CD14-positive monocyte (primary cell): ENCODE data around the gene APCDD1. TPM values are rescaled to one million over a fixed set of nuclear protein-coding genes. Genes with fewer than 3 reads are reported as not detected.

Experiments
- DNase-seq, 3 donors: peaks; one replicate each; pipeline ENCODE4 v3.0.0-alpha.2; 2011 to 2022
- H2AFZ ChIP-seq: 2 replicates; pipeline ENCODE4 v1.6.0; 2012; ENCODE audit warnings: mild to moderate bottlenecking, low read depth, low read length, inconsistent platforms; ENCODE audit not compliant: insufficient read depth, poor library complexity, severe bottlenecking
- H3K27ac ChIP-seq, 2 donors: 1 replicate in 1 of 2; 2 replicates in 1 of 2; pipeline ENCODE4 v1.5.1; 2012 to 2013; ENCODE audit warnings: low read length in 2 of 2, control low read depth in 1 of 2, inconsistent platforms in 1 of 2, low read depth in 1 of 2, mild to moderate bottlenecking in 1 of 2
- H3K27me3 ChIP-seq, 2 donors: one replicate each; pipeline versions ENCODE4 v1.6.0 to v1.6.1; 2011 to 2013; ENCODE audit warnings: low read length in 2 of 2; ENCODE audit not compliant: control insufficient read depth in 2 of 2, insufficient read depth in 2 of 2
- H3K36me3 ChIP-seq, 2 donors: replicated peaks in 1 of 2; 1 replicate in 1 of 2; 2 replicates in 1 of 2; pipeline versions ENCODE4 v1.5.1 to v1.6.1; 2012 to 2013; ENCODE audit warnings: low read length in 2 of 2, control low read depth in 1 of 2, inconsistent platforms in 1 of 2, mild to moderate bottlenecking in 1 of 2; ENCODE audit not compliant: insufficient read depth in 2 of 2, control insufficient read depth in 1 of 2
- H3K4me1 ChIP-seq, 2 donors: 1 replicate in 1 of 2; 2 replicates in 1 of 2; pipeline versions ENCODE4 v1.5.1 to v1.6.1; 2012 to 2013; ENCODE audit warnings: low read length in 2 of 2, control low read depth in 1 of 2, inconsistent platforms in 1 of 2, mild to moderate bottlenecking in 1 of 2, moderate library complexity in 1 of 2; ENCODE audit not compliant: insufficient read depth in 2 of 2, control insufficient read depth in 1 of 2
- H3K4me2 ChIP-seq: replicated peaks from 2 replicates; pipeline ENCODE3; 2012; ENCODE audit warnings: low read length, moderate library complexity, mild to moderate bottlenecking; ENCODE audit not compliant: poor library complexity, severe bottlenecking; ENCODE audit errors: extremely low read depth
- H3K4me3 ChIP-seq, 3 experiments: fragments of 200-600 bp in 1 of 3; sonication (generic) in 1 of 3; replicated peaks in 1 of 3; 1 replicate in 2 of 3; 2 replicates in 1 of 3; pipeline ENCODE4 v1.5.1; 2011 to 2013; ENCODE audit warnings: low read length in 3 of 3, mild to moderate bottlenecking in 3 of 3, control low read depth in 2 of 3, low read depth in 2 of 3, inconsistent platforms in 1 of 3, moderate library complexity in 1 of 3
- H3K79me2 ChIP-seq: 2 replicates; pipeline ENCODE4 v1.6.0; 2012; ENCODE audit warnings: mild to moderate bottlenecking, control low read depth, inconsistent platforms, low read length, moderate library complexity; ENCODE audit not compliant: insufficient read depth
- H3K9ac ChIP-seq: 2 replicates; pipeline ENCODE4 v1.6.0; 2017; ENCODE audit warnings: low read length, mild to moderate bottlenecking; ENCODE audit not compliant: insufficient read depth, poor library complexity, severe bottlenecking
- H3K9me3 ChIP-seq, 2 donors: replicated peaks in 1 of 2; 1 replicate in 1 of 2; 2 replicates in 1 of 2; pipeline versions ENCODE4 v1.5.1 to v1.6.1; 2012 to 2013; ENCODE audit warnings: low read length in 2 of 2, control low read depth in 1 of 2; ENCODE audit not compliant: control insufficient read depth in 1 of 2, insufficient read depth in 1 of 2
- H4K20me1 ChIP-seq: 2 replicates; pipeline ENCODE4 v1.6.0; 2012; ENCODE audit warnings: mild to moderate bottlenecking, low read length, control low read depth, moderate library complexity; ENCODE audit not compliant: insufficient read depth
- H3K27ac Mint-ChIP-seq, 7 donors: one replicate each; pipeline ENCODE4 v1.8.0; 2020; ENCODE audit warnings: mild to moderate bottlenecking in 7 of 7, mixed read lengths in 7 of 7, moderate library complexity in 6 of 7, inconsistent platforms in 2 of 7
- H3K27me3 Mint-ChIP-seq, 3 donors: one replicate each; pipeline ENCODE4 v1.8.0; 2021 to 2022; ENCODE audit warnings: low read depth in 3 of 3, mild to moderate bottlenecking in 3 of 3, mixed read lengths in 3 of 3, moderate library complexity in 3 of 3, inconsistent platforms in 1 of 3
- H3K36me3 Mint-ChIP-seq, 2 donors: one replicate each; pipeline ENCODE4 v1.8.0; 2020; ENCODE audit warnings: mixed read lengths in 2 of 2, inconsistent platforms in 1 of 2, mild to moderate bottlenecking in 1 of 2
- H3K4me1 Mint-ChIP-seq: one replicate; pipeline ENCODE4 v1.8.0; 2020; ENCODE audit warnings: mild to moderate bottlenecking, mixed read lengths
- H3K4me3 Mint-ChIP-seq, 2 donors: one replicate each; pipeline ENCODE4 v1.8.0; 2020; ENCODE audit warnings: mild to moderate bottlenecking in 2 of 2, mixed read lengths in 2 of 2, moderate library complexity in 1 of 2
- H3K9me3 Mint-ChIP-seq, 7 donors: one replicate each; pipeline ENCODE4 v1.8.0; 2020 to 2022; ENCODE audit warnings: mixed read lengths in 7 of 7, mild to moderate bottlenecking in 6 of 7, moderate library complexity in 6 of 7, inconsistent platforms in 2 of 7
- WGBS: methylation state at CpG from one replicate; pipeline ENCODE4 v1.1.5; 2013; ENCODE audit warnings: missing lambda C conversion rate; ENCODE audit not compliant: insufficient coverage; 5-methylcytosine and 5-hydroxymethylcytosine counted together
- intact Hi-C, 2 donors: fragments of 100-400 bp; cut with micrococcal nuclease; formaldehyde crosslinking; loops; one replicate each; pipeline versions ENCODE4 v1.15.0 to v1.15.1; 2023
- polyA plus RNA-seq, 3 donors: library from polyadenylated mRNA; depleted of rRNA in 1 of 3; unstranded in 2 of 3; stranded (reverse) in 1 of 3; fragments of 300-500 nt in 2 of 3; fragments of >200 nt in 1 of 3; fragmentation: Illumina TruSeq in 2 of 3; gene quantifications; 1 replicate in 2 of 3; 2 replicates in 1 of 3; pipeline ENCODE4 v1.2.3, GENCODE V29; 2012 to 2021
- TF ChIP-seq, protein P1 (sequence below): fragments of 200-600 bp; IDR thresholded peaks from one replicate; pipeline ENCODE4 v1.8.0; 2022; ENCODE audit warnings: antibody characterized with exemption, mild to moderate bottlenecking

APCDD1 gene
- polyA plus RNA-seq, 3 donors: 1.2 to 4.8 (median 1.6) TPM

- Histone ChIP-seq H4K20me1 (no peaks in the 10 kb centered on the region), H3K4me3 (no peak overlapping the region), H2AFZ (no peak overlapping the region), H3K4me1 (peaks cover 38 to 47% of the 10 kb centered on the region in 2 donors), H3K4me2 (no peak overlapping the region), H3K36me3 (no peaks in the 10 kb centered on the region), H3K27ac (no peak overlapping the region), H3K9me3 (no peaks in the 10 kb centered on the region), H3K27me3 (no peaks in the 10 kb centered on the region), H3K9ac (no peak overlapping the region), H3K79me2 (no peaks in the 10 kb centered on the region)
- H3K4me3 Mint-ChIP-seq: peak overlapping the region in 1 of 2 donors; percentile 9
- H3K9me3 Mint-ChIP-seq: peaks cover 0 to 2% (median 0%) of the 10 kb centered on the region in 7 donors
- intact Hi-C loops: no loop called here
- peaks cover 48% of the 10 kb centered on the region for H3K4me1 Mint-ChIP-seq
- H3K27ac Mint-ChIP-seq: no peak overlapping the region
- peaks cover 3 to 13% (median 6%) of the 10 kb centered on the region in 3 donors for H3K27me3 Mint-ChIP-seq
- DNase-seq: no peak
- TF ChIP-seq, protein P1, sequence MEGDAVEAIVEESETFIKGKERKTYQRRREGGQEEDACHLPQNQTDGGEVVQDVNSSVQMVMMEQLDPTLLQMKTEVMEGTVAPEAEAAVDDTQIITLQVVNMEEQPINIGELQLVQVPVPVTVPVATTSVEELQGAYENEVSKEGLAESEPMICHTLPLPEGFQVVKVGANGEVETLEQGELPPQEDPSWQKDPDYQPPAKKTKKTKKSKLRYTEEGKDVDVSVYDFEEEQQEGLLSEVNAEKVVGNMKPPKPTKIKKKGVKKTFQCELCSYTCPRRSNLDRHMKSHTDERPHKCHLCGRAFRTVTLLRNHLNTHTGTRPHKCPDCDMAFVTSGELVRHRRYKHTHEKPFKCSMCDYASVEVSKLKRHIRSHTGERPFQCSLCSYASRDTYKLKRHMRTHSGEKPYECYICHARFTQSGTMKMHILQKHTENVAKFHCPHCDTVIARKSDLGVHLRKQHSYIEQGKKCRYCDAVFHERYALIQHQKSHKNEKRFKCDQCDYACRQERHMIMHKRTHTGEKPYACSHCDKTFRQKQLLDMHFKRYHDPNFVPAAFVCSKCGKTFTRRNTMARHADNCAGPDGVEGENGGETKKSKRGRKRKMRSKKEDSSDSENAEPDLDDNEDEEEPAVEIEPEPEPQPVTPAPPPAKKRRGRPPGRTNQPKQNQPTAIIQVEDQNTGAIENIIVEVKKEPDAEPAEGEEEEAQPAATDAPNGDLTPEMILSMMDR: no peak
- WGBS: no CpG with 5 or more reads among the region's 3 CpGs
- no peaks in the 10 kb centered on the region for H3K36me3 Mint-ChIP-seq
Observed at GRCh38 chr18:10477121-10477862, 22.9 kb downstream of the APCDD1 start.

DNA sequence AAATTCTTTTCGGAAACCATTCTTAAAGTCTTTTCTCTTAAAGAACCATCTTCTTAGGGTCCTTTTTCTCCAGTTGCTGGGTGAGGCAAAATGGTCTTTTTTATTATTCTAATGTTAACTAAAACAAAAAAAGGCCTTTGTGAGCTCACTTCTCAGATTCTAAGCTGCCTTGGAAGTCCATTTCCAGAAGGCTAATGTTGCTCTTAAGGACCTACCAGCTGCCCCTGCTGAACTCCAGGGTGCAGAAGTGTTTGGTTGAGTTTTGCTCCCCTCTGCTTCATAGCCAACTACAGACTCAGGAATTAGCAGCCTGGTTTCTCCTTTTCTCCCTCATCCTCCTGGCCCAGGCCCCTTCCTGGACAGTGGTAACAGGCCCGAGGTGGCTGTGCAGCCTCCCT, 23.4 kb downstream of the APCDD1 start:
- Mint-ChIP-seq H3K4me1 (peaks cover 53% of the 10 kb centered on the region), H3K27ac (no peak overlapping the region), H3K4me3 (no peak overlapping the region), H3K27me3 (peaks cover 3 to 13% (median 6%) of the 10 kb centered on the region in 3 donors), H3K9me3 (peaks cover 0 to 2% (median 0%) of the 10 kb centered on the region in 7 donors), H3K36me3 (no peaks in the 10 kb centered on the region)
- no peaks in the 10 kb centered on the region for H3K27me3 ChIP-seq
- WGBS: 50% methylated on average over 1 of the region's 2 CpGs
- no peaks in the 10 kb centered on the region for H3K36me3 ChIP-seq
- H3K79me2 ChIP-seq: no peaks in the 10 kb centered on the region
- DNase-seq: no peak
- TF ChIP-seq, protein P1: no peak
- no peak overlapping the region for H3K4me2 ChIP-seq
- peaks cover 44 to 53% of the 10 kb centered on the region in 2 donors for H3K4me1 ChIP-seq
- H3K9me3 ChIP-seq: no peaks in the 10 kb centered on the region
- no peak overlapping the region for H3K4me3 ChIP-seq
- intact Hi-C loops: no loop called here
- no peak overlapping the region for H2AFZ ChIP-seq
- no peak overlapping the region for H3K9ac ChIP-seq
- H3K27ac ChIP-seq: no peak overlapping the region
- no peaks in the 10 kb centered on the region for H4K20me1 ChIP-seq
